ENCODE measurements around the gene LNP1.
A peak's percentile ranks its signal among the peaks of the same experiment; 100 is the strongest.

The LNP1 gene

DNA sequence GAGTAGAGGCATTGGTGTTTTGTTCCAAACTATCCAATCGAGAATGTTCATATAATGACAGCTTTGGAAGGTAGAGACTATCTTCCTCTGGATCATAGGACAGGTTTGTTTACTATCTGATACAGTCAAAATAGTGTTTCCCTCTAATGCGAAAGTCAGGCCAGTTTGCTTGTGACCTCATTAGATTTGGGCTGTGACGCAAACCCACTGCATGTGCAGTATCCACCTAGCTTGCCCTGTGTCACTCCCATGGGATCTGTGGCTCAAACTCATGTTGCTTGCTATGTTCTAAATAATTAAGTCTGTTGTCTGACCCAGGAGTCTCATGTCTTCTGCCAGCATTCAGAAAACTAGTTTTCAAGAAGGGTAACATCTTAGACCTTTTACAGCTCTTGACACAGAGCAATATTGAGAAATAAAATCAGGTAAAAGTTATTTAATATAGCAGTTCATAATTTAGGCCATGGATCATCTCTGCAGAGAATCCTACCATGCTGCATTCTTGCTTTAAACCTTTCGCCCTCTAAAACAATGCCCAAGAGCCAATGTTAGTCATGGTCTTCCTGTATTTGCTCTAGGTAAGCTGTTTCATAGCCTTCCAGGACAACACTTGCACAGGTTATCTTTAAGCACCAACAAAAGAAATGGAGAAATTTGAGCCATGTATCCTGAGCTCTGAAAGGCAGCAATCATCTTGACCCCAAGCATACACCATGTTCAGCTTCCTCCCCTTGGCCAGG is 40.4 kb upstream of the LNP1 start:
- H3K9me3 ChIP-seq (ENCODE audit: insufficient read depth, low read length, severe bottlenecking): peaks cover 3% of the 10 kb centered on the region
- H3K27me3 ChIP-seq (ENCODE audit: insufficient read depth, low read length, poor library complexity): no peaks in the 10 kb centered on the region
- no peak overlapping the region for H3K4me3 ChIP-seq (ENCODE audit: low read depth in 1 of 2, low read length in 2 of 2)
- TF ChIP-seq, protein P1, sequence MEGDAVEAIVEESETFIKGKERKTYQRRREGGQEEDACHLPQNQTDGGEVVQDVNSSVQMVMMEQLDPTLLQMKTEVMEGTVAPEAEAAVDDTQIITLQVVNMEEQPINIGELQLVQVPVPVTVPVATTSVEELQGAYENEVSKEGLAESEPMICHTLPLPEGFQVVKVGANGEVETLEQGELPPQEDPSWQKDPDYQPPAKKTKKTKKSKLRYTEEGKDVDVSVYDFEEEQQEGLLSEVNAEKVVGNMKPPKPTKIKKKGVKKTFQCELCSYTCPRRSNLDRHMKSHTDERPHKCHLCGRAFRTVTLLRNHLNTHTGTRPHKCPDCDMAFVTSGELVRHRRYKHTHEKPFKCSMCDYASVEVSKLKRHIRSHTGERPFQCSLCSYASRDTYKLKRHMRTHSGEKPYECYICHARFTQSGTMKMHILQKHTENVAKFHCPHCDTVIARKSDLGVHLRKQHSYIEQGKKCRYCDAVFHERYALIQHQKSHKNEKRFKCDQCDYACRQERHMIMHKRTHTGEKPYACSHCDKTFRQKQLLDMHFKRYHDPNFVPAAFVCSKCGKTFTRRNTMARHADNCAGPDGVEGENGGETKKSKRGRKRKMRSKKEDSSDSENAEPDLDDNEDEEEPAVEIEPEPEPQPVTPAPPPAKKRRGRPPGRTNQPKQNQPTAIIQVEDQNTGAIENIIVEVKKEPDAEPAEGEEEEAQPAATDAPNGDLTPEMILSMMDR (IDR thresholded peaks at IDR 0.05; ENCODE audit: borderline replicate concordance, extremely low read depth, low read length, poor library complexity, severe bottlenecking): no peak
- TF ChIP-seq EZH2 (IDR thresholded peaks at IDR 0.05; ENCODE audit: borderline replicate concordance, low read depth, low read length, severe bottlenecking): no peak
- no peak overlapping the region for H3K4me2 ChIP-seq (ENCODE audit: insufficient read depth, low read length)
- H3K4me1 ChIP-seq (ENCODE audit: insufficient read depth, low read length): no peaks in the 10 kb centered on the region
- no peaks in the 10 kb centered on the region for H3K79me2 ChIP-seq (ENCODE audit: insufficient read depth, low read length)
- no peaks in the 10 kb centered on the region for H4K20me1 ChIP-seq (ENCODE audit: insufficient read depth, low read length)
- no peak overlapping the region for H3K27ac ChIP-seq (ENCODE audit: low read length)
- no peak overlapping the region for H3K9ac ChIP-seq (ENCODE audit: low read depth, low read length)
- H3K36me3 ChIP-seq (ENCODE audit: insufficient read depth, low read length): peaks cover 61% of the 10 kb centered on the region
- 0 out of 3 replicates have a peak, but pooled peaks have one; percentile 17 for ATAC-seq (ENCODE audit: insufficient read depth, low read depth)
- DNase-seq: no peak
- H2AFZ ChIP-seq (ENCODE audit: low read depth, low read length): no peak overlapping the region

DNA sequence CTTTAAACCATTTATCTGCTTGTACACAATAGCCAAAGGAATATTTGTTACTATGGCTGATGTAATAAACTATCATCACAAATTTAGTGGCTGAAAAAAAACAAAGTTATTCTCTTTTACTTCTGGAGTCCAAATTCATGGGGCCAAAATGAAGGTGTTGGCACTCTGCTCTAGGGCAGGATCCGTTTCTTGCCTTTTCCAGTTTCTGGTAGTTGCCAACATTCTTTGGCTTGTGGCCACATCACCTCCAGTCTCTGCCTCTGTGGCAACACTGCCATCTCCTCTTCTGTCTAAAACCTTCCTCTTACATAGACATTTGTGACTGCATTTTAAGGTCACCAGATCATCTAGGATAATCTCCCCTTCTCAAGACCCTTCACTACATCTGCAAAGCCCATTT is 39.4 kb upstream of the LNP1 start:
- Histone ChIP-seq H3K4me1 (ENCODE audit: insufficient read depth, low read length) (no peaks in the 10 kb centered on the region), H3K27ac (ENCODE audit: low read length) (no peak overlapping the region), H3K9me3 (ENCODE audit: insufficient read depth, low read length, severe bottlenecking) (peaks cover 3% of the 10 kb centered on the region), H3K27me3 (ENCODE audit: insufficient read depth, low read length, poor library complexity) (no peaks in the 10 kb centered on the region), H3K9ac (ENCODE audit: low read depth, low read length) (no peak overlapping the region), H3K79me2 (ENCODE audit: insufficient read depth, low read length) (no peaks in the 10 kb centered on the region), H3K4me2 (ENCODE audit: insufficient read depth, low read length) (no peak overlapping the region), H3K4me3 (ENCODE audit: low read depth in 1 of 2, low read length in 2 of 2) (no peak overlapping the region), H4K20me1 (ENCODE audit: insufficient read depth, low read length) (no peaks in the 10 kb centered on the region), H3K36me3 (ENCODE audit: insufficient read depth, low read length) (peaks cover 66% of the 10 kb centered on the region), H2AFZ (ENCODE audit: low read depth, low read length) (no peak overlapping the region)
- DNase-seq (no peak), ATAC-seq (ENCODE audit: insufficient read depth, low read depth) (no peak)
- TF ChIP-seq EZH2 (IDR thresholded peaks at IDR 0.05; ENCODE audit: borderline replicate concordance, low read depth, low read length, severe bottlenecking): no peak
- TF ChIP-seq, protein P1 (IDR thresholded peaks at IDR 0.05; ENCODE audit: borderline replicate concordance, extremely low read depth, low read length, poor library complexity, severe bottlenecking): no peak

GRCh38 chr3:100364421-100364820 is 36.9 kb upstream of the LNP1 start:
- ATAC-seq (ENCODE audit: insufficient read depth, low read depth) (no peak), DNase-seq (no peak)
- no peak overlapping the region for H3K9ac ChIP-seq (ENCODE audit: low read depth, low read length)
- H3K79me2 ChIP-seq (ENCODE audit: insufficient read depth, low read length): no peaks in the 10 kb centered on the region
- TF ChIP-seq EZH2 (IDR thresholded peaks at IDR 0.05; ENCODE audit: borderline replicate concordance, low read depth, low read length, severe bottlenecking): no peak
- TF ChIP-seq, protein P1 (IDR thresholded peaks at IDR 0.05; ENCODE audit: borderline replicate concordance, extremely low read depth, low read length, poor library complexity, severe bottlenecking): no peak
- H3K4me3 ChIP-seq (ENCODE audit: low read depth in 1 of 2, low read length in 2 of 2): no peak overlapping the region
- H3K36me3 ChIP-seq (ENCODE audit: insufficient read depth, low read length): peaks cover 84% of the 10 kb centered on the region
- no peak overlapping the region for H3K27ac ChIP-seq (ENCODE audit: low read length)
- H3K9me3 ChIP-seq (ENCODE audit: insufficient read depth, low read length, severe bottlenecking): peaks cover 3% of the 10 kb centered on the region
- no peak overlapping the region for H3K4me2 ChIP-seq (ENCODE audit: insufficient read depth, low read length)
- H3K27me3 ChIP-seq (ENCODE audit: insufficient read depth, low read length, poor library complexity): no peaks in the 10 kb centered on the region
- no peak overlapping the region for H2AFZ ChIP-seq (ENCODE audit: low read depth, low read length)
- no peaks in the 10 kb centered on the region for H3K4me1 ChIP-seq (ENCODE audit: insufficient read depth, low read length)
- H4K20me1 ChIP-seq (ENCODE audit: insufficient read depth, low read length): no peaks in the 10 kb centered on the region
